Measurements from ENCODE around the gene TOB1.

TOB1 gene

DNA sequence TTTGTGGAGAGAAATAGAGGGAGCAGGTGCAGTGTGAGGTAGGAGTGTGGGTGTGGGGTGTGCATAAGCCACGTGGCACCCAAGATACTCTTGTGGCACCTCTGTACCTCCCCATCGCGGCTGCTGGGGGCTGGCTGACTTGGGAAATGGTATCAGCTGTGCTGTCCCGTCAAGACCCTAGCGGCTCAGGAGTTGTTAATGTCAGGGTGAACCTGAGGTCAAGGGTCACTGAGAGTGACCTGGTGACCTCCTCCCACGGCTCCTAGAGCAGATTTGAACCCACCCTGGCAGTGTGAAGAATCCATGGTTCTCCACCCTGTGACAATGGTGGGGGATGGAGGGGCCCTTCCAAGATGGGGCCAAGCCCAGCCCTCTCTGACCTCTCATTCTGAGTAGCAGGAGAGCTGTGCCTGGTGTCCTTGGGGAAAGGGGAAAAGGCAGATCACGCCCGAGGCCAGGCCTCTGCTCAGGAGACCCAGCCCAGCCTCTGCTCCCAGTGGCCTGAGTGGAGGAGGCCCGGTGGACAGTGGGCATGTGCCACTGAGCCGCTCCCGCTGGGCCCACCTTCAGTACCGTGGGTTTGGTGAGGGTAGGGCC is 33.8 kb downstream of the TOB1 start:
- Histone ChIP-seq H3K9me3 (ENCODE audit: severe bottlenecking) (no peaks in the 10 kb centered on the region), H3K27me3 (ENCODE audit: insufficient read depth, low read depth, severe bottlenecking) (no peaks in the 10 kb centered on the region), H3K36me3 (no peaks in the 10 kb centered on the region), H3K4me3 (ENCODE audit: low read depth, low read length) (no peak overlapping the region), H3K27ac (peak overlapping the region; percentile 92)
- TF ChIP-seq, protein P1, sequence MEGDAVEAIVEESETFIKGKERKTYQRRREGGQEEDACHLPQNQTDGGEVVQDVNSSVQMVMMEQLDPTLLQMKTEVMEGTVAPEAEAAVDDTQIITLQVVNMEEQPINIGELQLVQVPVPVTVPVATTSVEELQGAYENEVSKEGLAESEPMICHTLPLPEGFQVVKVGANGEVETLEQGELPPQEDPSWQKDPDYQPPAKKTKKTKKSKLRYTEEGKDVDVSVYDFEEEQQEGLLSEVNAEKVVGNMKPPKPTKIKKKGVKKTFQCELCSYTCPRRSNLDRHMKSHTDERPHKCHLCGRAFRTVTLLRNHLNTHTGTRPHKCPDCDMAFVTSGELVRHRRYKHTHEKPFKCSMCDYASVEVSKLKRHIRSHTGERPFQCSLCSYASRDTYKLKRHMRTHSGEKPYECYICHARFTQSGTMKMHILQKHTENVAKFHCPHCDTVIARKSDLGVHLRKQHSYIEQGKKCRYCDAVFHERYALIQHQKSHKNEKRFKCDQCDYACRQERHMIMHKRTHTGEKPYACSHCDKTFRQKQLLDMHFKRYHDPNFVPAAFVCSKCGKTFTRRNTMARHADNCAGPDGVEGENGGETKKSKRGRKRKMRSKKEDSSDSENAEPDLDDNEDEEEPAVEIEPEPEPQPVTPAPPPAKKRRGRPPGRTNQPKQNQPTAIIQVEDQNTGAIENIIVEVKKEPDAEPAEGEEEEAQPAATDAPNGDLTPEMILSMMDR (IDR thresholded peaks at IDR 0.05; ENCODE audit: low read depth, low read length): no peak
- DNase-seq: no peak

DNA sequence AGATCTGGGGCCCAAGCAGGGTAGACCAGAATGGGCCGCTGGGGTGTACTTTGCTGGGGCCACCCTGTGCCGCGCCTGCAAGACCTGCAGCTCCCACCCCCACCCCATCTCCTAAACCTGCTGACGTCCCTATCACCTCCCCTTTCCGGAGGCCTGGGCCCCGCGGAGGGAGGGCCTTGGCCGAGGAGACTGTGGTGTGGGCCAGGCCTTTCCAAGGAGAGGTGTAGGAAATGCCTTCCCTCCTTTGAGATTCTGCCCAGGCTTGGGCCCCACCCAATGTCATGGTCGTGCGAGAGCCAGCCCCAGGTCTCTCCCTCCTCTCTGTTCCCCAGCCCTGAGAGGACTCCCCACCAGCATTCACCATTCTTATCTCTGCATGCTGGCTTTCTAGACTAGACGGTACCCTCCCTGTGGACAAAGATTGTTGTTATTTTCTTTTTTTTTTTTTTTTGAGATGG is 34.7 kb downstream of the TOB1 start:
- H3K27ac ChIP-seq: peak overlapping the region; percentile 92
- peak; percentile 55 for DNase-seq
- TF ChIP-seq, protein P1 (IDR thresholded peaks at IDR 0.05; ENCODE audit: low read depth, low read length): no peak
- H3K27me3 ChIP-seq (ENCODE audit: insufficient read depth, low read depth, severe bottlenecking): no peaks in the 10 kb centered on the region
- H3K9me3 ChIP-seq (ENCODE audit: severe bottlenecking): no peaks in the 10 kb centered on the region
- peak overlapping the region; percentile 11 for H3K4me3 ChIP-seq (ENCODE audit: low read depth, low read length)
- no peaks in the 10 kb centered on the region for H3K36me3 ChIP-seq

DNA sequence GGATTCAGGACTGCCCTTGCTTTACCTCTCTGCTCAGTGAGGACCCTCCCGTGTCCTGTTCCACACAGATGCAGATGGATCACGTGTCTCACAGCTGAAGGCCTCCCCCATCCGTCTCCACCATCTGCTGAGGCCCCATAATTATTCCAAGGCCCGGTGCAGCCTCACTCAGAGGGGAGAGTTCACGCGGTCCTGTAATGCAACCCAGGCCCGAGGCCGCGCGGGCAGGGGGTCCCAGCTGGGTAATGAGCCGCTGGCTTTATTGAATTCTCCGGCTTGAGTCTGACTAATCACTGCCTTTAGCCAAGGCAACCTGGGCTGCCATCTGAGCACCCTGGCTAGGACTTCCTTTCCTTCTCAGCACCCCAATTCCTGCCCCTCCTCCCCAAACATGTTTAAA is 35.2 kb downstream of the TOB1 start:
- peak overlapping the region; percentile 92 for H3K27ac ChIP-seq
- H3K9me3 ChIP-seq (ENCODE audit: severe bottlenecking): no peaks in the 10 kb centered on the region
- no peaks in the 10 kb centered on the region for H3K27me3 ChIP-seq (ENCODE audit: insufficient read depth, low read depth, severe bottlenecking)
- TF ChIP-seq, protein P1 (IDR thresholded peaks at IDR 0.05; ENCODE audit: low read depth, low read length): no peak
- no peaks in the 10 kb centered on the region for H3K36me3 ChIP-seq
- H3K4me3 ChIP-seq (ENCODE audit: low read depth, low read length): peak overlapping the region; percentile 11
- peak; percentile 97 for DNase-seq

DNA sequence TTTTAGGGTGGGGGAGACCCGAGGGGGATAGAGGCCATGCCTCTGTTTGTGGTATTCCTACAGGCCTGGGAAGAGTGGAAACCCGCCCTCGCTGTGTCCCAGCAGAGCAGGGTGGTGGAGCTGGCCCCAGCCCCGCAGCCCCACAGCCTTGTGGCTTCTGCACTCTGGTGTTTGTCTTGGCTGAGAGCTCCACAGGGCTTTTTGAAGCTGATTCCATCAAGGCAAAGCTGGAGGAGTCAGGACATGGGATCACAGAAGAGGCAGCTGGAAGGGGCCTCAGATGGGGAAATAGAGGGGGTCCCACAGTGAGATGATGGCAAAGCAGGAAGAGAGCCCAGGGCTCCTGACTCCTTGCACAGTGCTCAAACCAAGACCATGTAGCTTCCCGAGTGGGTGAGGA is 35.8 kb downstream of the TOB1 start:
- no peaks in the 10 kb centered on the region for H3K36me3 ChIP-seq

DNA sequence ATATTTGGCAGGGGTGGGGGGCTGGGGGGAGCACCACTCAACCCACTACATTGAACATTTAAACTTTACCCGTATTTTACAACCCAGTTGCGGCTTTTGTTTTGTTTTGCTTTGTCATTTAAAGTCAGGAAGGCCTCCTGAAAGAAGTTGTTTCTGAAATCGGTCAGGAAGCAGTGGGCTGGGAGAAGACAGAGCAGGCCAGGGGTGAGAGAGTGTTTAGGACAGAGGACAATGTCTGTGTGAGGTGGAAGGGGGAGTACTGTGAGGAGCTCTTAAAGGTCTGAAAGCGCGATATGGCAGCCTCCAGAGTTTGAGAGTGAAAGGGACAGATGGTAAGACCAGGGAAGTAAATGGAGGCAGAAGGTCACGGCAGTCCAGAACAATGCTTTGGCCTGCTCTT is 36.8 kb downstream of the TOB1 start:
- no peak for DNase-seq
- H3K27ac ChIP-seq: peak overlapping the region; percentile 92
- H3K9me3 ChIP-seq (ENCODE audit: severe bottlenecking): no peaks in the 10 kb centered on the region
- no peaks in the 10 kb centered on the region for H3K36me3 ChIP-seq
- TF ChIP-seq, protein P1 (IDR thresholded peaks at IDR 0.05; ENCODE audit: low read depth, low read length): no peak
- H3K4me3 ChIP-seq (ENCODE audit: low read depth, low read length): no peak overlapping the region
- H3K27me3 ChIP-seq (ENCODE audit: insufficient read depth, low read depth, severe bottlenecking): no peaks in the 10 kb centered on the region

More for the DNA sequence above, 35.8 kb downstream of the TOB1 start:
- Histone ChIP-seq H3K27me3 (ENCODE audit: insufficient read depth, low read depth, severe bottlenecking) (no peaks in the 10 kb centered on the region), H3K27ac (peak overlapping the region; percentile 92), H3K9me3 (ENCODE audit: severe bottlenecking) (no peaks in the 10 kb centered on the region), H3K4me3 (ENCODE audit: low read depth, low read length) (no peak overlapping the region)
- TF ChIP-seq, protein P1 (IDR thresholded peaks at IDR 0.05; ENCODE audit: low read depth, low read length): no peak
- no peak for DNase-seq
